CD14-positive monocyte (primary cell): Measurements from ENCODE around the gene PNMA6E. TPM values are rescaled to one million over a fixed set of nuclear protein-coding genes. Genes with fewer than 3 reads are reported as not detected.
A peak's percentile ranks its signal among the peaks of the same experiment; 100 is the strongest.

ENCODE experiments used
- DNase-seq, 3 donors: peaks; one replicate each; pipeline ENCODE4 v3.0.0-alpha.2; 2011 to 2022
- H2AFZ ChIP-seq: 2 replicates; pipeline ENCODE4 v1.6.0; 2012; ENCODE audit warnings: mild to moderate bottlenecking, low read depth, low read length, inconsistent platforms; ENCODE audit not compliant: insufficient read depth, poor library complexity, severe bottlenecking
- H3K27ac ChIP-seq, 2 donors: 1 replicate in 1 of 2; 2 replicates in 1 of 2; pipeline ENCODE4 v1.5.1; 2012 to 2013; ENCODE audit warnings: low read length in 2 of 2, control low read depth in 1 of 2, inconsistent platforms in 1 of 2, low read depth in 1 of 2, mild to moderate bottlenecking in 1 of 2
- H3K27me3 ChIP-seq, 2 donors: one replicate each; pipeline versions ENCODE4 v1.6.0 to v1.6.1; 2011 to 2013; ENCODE audit warnings: low read length in 2 of 2; ENCODE audit not compliant: control insufficient read depth in 2 of 2, insufficient read depth in 2 of 2
- H3K36me3 ChIP-seq, 2 donors: replicated peaks in 1 of 2; 1 replicate in 1 of 2; 2 replicates in 1 of 2; pipeline versions ENCODE4 v1.5.1 to v1.6.1; 2012 to 2013; ENCODE audit warnings: low read length in 2 of 2, control low read depth in 1 of 2, inconsistent platforms in 1 of 2, mild to moderate bottlenecking in 1 of 2; ENCODE audit not compliant: insufficient read depth in 2 of 2, control insufficient read depth in 1 of 2
- H3K4me1 ChIP-seq, 2 donors: 1 replicate in 1 of 2; 2 replicates in 1 of 2; pipeline versions ENCODE4 v1.5.1 to v1.6.1; 2012 to 2013; ENCODE audit warnings: low read length in 2 of 2, control low read depth in 1 of 2, inconsistent platforms in 1 of 2, mild to moderate bottlenecking in 1 of 2, moderate library complexity in 1 of 2; ENCODE audit not compliant: insufficient read depth in 2 of 2, control insufficient read depth in 1 of 2
- H3K4me2 ChIP-seq: replicated peaks from 2 replicates; pipeline ENCODE3; 2012; ENCODE audit warnings: low read length, moderate library complexity, mild to moderate bottlenecking; ENCODE audit not compliant: poor library complexity, severe bottlenecking; ENCODE audit errors: extremely low read depth
- H3K4me3 ChIP-seq, 3 experiments: fragments of 200-600 bp in 1 of 3; sonication (generic) in 1 of 3; replicated peaks in 1 of 3; 1 replicate in 2 of 3; 2 replicates in 1 of 3; pipeline ENCODE4 v1.5.1; 2011 to 2013; ENCODE audit warnings: low read length in 3 of 3, mild to moderate bottlenecking in 3 of 3, control low read depth in 2 of 3, low read depth in 2 of 3, inconsistent platforms in 1 of 3, moderate library complexity in 1 of 3
- H3K79me2 ChIP-seq: 2 replicates; pipeline ENCODE4 v1.6.0; 2012; ENCODE audit warnings: mild to moderate bottlenecking, control low read depth, inconsistent platforms, low read length, moderate library complexity; ENCODE audit not compliant: insufficient read depth
- H3K9ac ChIP-seq: 2 replicates; pipeline ENCODE4 v1.6.0; 2017; ENCODE audit warnings: low read length, mild to moderate bottlenecking; ENCODE audit not compliant: insufficient read depth, poor library complexity, severe bottlenecking
- H3K9me3 ChIP-seq, 2 donors: replicated peaks in 1 of 2; 1 replicate in 1 of 2; 2 replicates in 1 of 2; pipeline versions ENCODE4 v1.5.1 to v1.6.1; 2012 to 2013; ENCODE audit warnings: low read length in 2 of 2, control low read depth in 1 of 2; ENCODE audit not compliant: control insufficient read depth in 1 of 2, insufficient read depth in 1 of 2
- H4K20me1 ChIP-seq: 2 replicates; pipeline ENCODE4 v1.6.0; 2012; ENCODE audit warnings: mild to moderate bottlenecking, low read length, control low read depth, moderate library complexity; ENCODE audit not compliant: insufficient read depth
- H3K27ac Mint-ChIP-seq, 7 donors: one replicate each; pipeline ENCODE4 v1.8.0; 2020; ENCODE audit warnings: mild to moderate bottlenecking in 7 of 7, mixed read lengths in 7 of 7, moderate library complexity in 6 of 7, inconsistent platforms in 2 of 7
- H3K27me3 Mint-ChIP-seq, 3 donors: one replicate each; pipeline ENCODE4 v1.8.0; 2021 to 2022; ENCODE audit warnings: low read depth in 3 of 3, mild to moderate bottlenecking in 3 of 3, mixed read lengths in 3 of 3, moderate library complexity in 3 of 3, inconsistent platforms in 1 of 3
- H3K36me3 Mint-ChIP-seq, 2 donors: one replicate each; pipeline ENCODE4 v1.8.0; 2020; ENCODE audit warnings: mixed read lengths in 2 of 2, inconsistent platforms in 1 of 2, mild to moderate bottlenecking in 1 of 2
- H3K4me1 Mint-ChIP-seq: one replicate; pipeline ENCODE4 v1.8.0; 2020; ENCODE audit warnings: mild to moderate bottlenecking, mixed read lengths
- H3K4me3 Mint-ChIP-seq, 2 donors: one replicate each; pipeline ENCODE4 v1.8.0; 2020; ENCODE audit warnings: mild to moderate bottlenecking in 2 of 2, mixed read lengths in 2 of 2, moderate library complexity in 1 of 2
- H3K9me3 Mint-ChIP-seq, 7 donors: one replicate each; pipeline ENCODE4 v1.8.0; 2020 to 2022; ENCODE audit warnings: mixed read lengths in 7 of 7, mild to moderate bottlenecking in 6 of 7, moderate library complexity in 6 of 7, inconsistent platforms in 2 of 7
- WGBS: methylation state at CpG from one replicate; pipeline ENCODE4 v1.1.5; 2013; ENCODE audit warnings: missing lambda C conversion rate; ENCODE audit not compliant: insufficient coverage; 5-methylcytosine and 5-hydroxymethylcytosine counted together
- intact Hi-C, 2 donors: fragments of 100-400 bp; cut with micrococcal nuclease; formaldehyde crosslinking; loops; one replicate each; pipeline versions ENCODE4 v1.15.0 to v1.15.1; 2023
- polyA plus RNA-seq, 3 donors: library from polyadenylated mRNA; depleted of rRNA in 1 of 3; unstranded in 2 of 3; stranded (reverse) in 1 of 3; fragments of 300-500 nt in 2 of 3; fragments of >200 nt in 1 of 3; fragmentation: Illumina TruSeq in 2 of 3; gene quantifications; 1 replicate in 2 of 3; 2 replicates in 1 of 3; pipeline ENCODE4 v1.2.3, GENCODE V29; 2012 to 2021
- TF ChIP-seq, protein P1 (sequence below): fragments of 200-600 bp; IDR thresholded peaks from one replicate; pipeline ENCODE4 v1.8.0; 2022; ENCODE audit warnings: antibody characterized with exemption, mild to moderate bottlenecking

The PNMA6E gene
- polyA plus RNA-seq, 3 donors: not detected

DNA sequence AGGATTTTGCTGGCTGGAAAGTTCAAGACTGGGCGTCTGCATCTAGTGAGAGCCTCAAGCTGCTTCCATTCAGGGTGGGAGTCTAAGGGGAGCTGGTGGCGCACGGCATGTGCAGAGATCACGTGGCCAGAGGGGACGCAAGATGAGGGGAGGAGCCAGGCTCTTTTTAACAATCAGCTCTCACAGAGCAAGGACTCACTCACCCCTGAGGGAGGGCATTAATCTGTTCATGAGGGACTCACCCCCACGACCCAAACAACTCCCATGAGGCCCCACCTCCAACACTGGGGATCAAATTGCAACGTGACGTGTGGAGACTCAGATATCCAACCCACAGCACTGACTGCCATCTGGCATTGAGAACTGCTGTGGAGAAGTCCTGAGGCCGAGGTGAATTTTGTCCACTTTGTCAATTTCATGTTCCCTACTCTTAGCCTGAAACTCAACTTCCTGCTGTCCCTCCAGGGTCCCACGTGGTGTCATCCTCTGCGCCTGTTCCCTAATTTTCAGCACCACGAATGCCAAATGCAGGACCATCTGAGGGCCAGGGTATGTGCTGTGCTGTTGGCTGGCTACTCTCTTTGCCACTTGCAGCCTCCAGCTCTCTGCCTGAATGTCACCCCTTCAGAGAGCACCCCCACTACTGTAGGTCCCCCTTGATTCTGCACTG, 15.8 kb upstream of the PNMA6E start:
- Histone ChIP-seq H3K27me3 (no peaks in the 10 kb centered on the region), H3K4me2 (no peak overlapping the region), H3K4me1 (peaks cover 49 to 51% of the 10 kb centered on the region in 2 donors), H3K27ac (no peak overlapping the region), H3K79me2 (peaks cover 6% of the 10 kb centered on the region), H3K4me3 (no peak overlapping the region), H3K9me3 (no peaks in the 10 kb centered on the region), H2AFZ (no peak overlapping the region), H4K20me1 (no peaks in the 10 kb centered on the region), H3K36me3 (peaks cover 0 to 4% of the 10 kb centered on the region in 2 donors), H3K9ac (no peak overlapping the region)
- WGBS: 90% methylated on average over 2 of the region's 12 CpGs
- Mint-ChIP-seq H3K4me1 (peaks cover 51% of the 10 kb centered on the region), H3K36me3 (peaks cover 10 to 11% of the 10 kb centered on the region in 2 donors), H3K4me3 (no peak overlapping the region), H3K27me3 (peaks cover 4 to 18% (median 6%) of the 10 kb centered on the region in 3 donors), H3K9me3 (peaks cover 0 to 5% (median 0%) of the 10 kb centered on the region in 7 donors), H3K27ac (peak overlapping the region in 5 of 7 donors; percentile 3 to 72 (median 51))
- no peak for DNase-seq
- TF ChIP-seq, protein P1, sequence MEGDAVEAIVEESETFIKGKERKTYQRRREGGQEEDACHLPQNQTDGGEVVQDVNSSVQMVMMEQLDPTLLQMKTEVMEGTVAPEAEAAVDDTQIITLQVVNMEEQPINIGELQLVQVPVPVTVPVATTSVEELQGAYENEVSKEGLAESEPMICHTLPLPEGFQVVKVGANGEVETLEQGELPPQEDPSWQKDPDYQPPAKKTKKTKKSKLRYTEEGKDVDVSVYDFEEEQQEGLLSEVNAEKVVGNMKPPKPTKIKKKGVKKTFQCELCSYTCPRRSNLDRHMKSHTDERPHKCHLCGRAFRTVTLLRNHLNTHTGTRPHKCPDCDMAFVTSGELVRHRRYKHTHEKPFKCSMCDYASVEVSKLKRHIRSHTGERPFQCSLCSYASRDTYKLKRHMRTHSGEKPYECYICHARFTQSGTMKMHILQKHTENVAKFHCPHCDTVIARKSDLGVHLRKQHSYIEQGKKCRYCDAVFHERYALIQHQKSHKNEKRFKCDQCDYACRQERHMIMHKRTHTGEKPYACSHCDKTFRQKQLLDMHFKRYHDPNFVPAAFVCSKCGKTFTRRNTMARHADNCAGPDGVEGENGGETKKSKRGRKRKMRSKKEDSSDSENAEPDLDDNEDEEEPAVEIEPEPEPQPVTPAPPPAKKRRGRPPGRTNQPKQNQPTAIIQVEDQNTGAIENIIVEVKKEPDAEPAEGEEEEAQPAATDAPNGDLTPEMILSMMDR: no peak
- intact Hi-C loops: no loop called here

DNA sequence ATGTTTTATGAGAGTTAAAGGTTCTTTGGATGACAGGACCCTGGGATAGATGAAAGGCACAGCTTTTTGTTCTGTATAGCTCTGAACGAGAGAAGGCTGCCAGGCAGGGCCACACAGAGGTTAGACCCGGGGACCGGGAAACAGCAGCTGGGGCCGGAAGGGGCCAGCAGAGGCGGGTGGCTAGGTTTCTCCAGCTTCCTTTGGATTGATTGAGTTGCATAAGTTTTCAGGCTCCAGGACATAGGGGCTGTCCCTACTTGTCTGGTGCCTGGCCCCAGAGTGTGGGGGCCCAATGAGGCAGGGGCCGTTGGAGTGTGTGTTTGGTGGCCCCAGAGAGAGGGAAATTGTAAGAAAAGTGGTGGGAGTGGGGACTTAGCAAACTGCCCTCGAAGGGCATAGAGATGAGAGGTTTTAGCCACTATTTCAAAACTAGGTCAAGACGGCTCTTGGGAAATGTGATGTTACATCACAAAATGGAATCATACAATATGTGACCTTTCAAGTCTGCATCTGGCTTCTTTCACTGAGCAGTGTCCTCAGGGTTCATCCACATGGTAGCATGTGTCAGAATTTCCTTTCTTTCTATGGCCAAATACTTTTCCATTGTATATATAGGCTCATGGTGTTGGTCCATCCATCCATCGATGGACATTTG, 13.8 kb upstream of the PNMA6E start:
- H3K9ac ChIP-seq: no peak overlapping the region
- no peaks in the 10 kb centered on the region for H3K9me3 ChIP-seq
- H3K4me3 ChIP-seq: no peak overlapping the region
- intact Hi-C loops: no loop called here
- Mint-ChIP-seq H3K4me1 (peaks cover 55% of the 10 kb centered on the region), H3K36me3 (peaks cover 0 to 5% of the 10 kb centered on the region in 2 donors), H3K9me3 (peaks cover 0 to 2% (median 0%) of the 10 kb centered on the region in 7 donors), H3K4me3 (peak overlapping the region in 1 of 2 donors; percentile 37), H3K27me3 (peaks cover 1 to 22% (median 8%) of the 10 kb centered on the region in 3 donors), H3K27ac (peak overlapping the region in 4 of 7 donors; percentile 60 to 82 (median 70))
- DNase-seq: peak; percentile 18 to 43 (median 35)
- no peaks in the 10 kb centered on the region for H3K27me3 ChIP-seq
- H3K79me2 ChIP-seq: peaks cover 6% of the 10 kb centered on the region
- WGBS: 3% methylated on average over 6 of the region's 9 CpGs
- TF ChIP-seq, protein P1: no peak
- H3K4me2 ChIP-seq: peak overlapping the region; percentile 16
- H4K20me1 ChIP-seq: no peaks in the 10 kb centered on the region
- no peaks in the 10 kb centered on the region for H3K36me3 ChIP-seq
- peaks cover 53 to 56% of the 10 kb centered on the region in 2 donors for H3K4me1 ChIP-seq
- H2AFZ ChIP-seq: no peak overlapping the region
- peak overlapping the region; percentile 32 for H3K27ac ChIP-seq
